HepG2 (cell line): ENCODE data around the gene JDP2. TPM values are rescaled to one million over a fixed set of nuclear protein-coding genes. Genes with fewer than 3 reads are reported as not detected.

Experiments
- CBX2 ChIP-seq, 2 experiments: fragments of 200-600 bp in 1 of 2; sonication (generic); formaldehyde crosslinking in 1 of 2; IDR thresholded peaks; 2 replicates each; pipeline versions ENCODE4 v1.7.0 to v1.8.1; 2018 to 2022; ENCODE audit warnings: low read depth in 2 of 2, low read length in 1 of 2, mild to moderate bottlenecking in 1 of 2, missing genetic modification reagents in 1 of 2
- CBX5 ChIP-seq: sonication (generic); formaldehyde crosslinking; IDR thresholded peaks from 2 replicates; pipeline ENCODE4 v1.4.0; 2020; ENCODE audit warnings: missing genetic modification reagents, borderline replicate concordance
- DNMT3B ChIP-seq: conservative IDR thresholded peaks from 2 replicates; pipeline ENCODE4 v1.6.1; 2016; ENCODE audit warnings: missing biosample characterization, control low read depth
- GABPA ChIP-seq, 2 experiments: IDR thresholded peaks; 2 replicates each; pipeline ENCODE4 v1.6.1; 2011 to 2016; ENCODE audit warnings: low read depth in 2 of 2, low read length in 1 of 2, missing biosample characterization in 1 of 2, missing genetic modification characterization in 1 of 2
- KAT2B ChIP-seq: fragments of 150-350 bp; IDR thresholded peaks from 2 replicates; pipeline ENCODE4 v1.6.1; 2014; ENCODE audit warnings: low read depth, low read length, borderline replicate concordance
- KDM3A ChIP-seq: IDR thresholded peaks from 2 replicates; pipeline ENCODE4 v1.6.1; 2018; ENCODE audit warnings: low read depth, missing compliant biosample characterization
- MED8 ChIP-seq: sonication (generic); formaldehyde crosslinking; IDR thresholded peaks from 2 replicates; pipeline ENCODE4 v1.8.1; 2023; ENCODE audit warnings: mild to moderate bottlenecking, missing genetic modification reagents; ENCODE audit not compliant: insufficient replicate concordance
- MLXIP ChIP-seq: sonication (generic); formaldehyde crosslinking; IDR thresholded peaks from 2 replicates; pipeline ENCODE4 v1.9.0; 2021; ENCODE audit warnings: missing genetic modification reagents, borderline replicate concordance
- NFIC ChIP-seq: IDR thresholded peaks from 2 replicates; pipeline ENCODE4 v1.6.1; 2012; ENCODE audit warnings: mild to moderate bottlenecking, low read length, inconsistent platforms
- RBM22 ChIP-seq: fragments of 200-400 bp; formaldehyde crosslinking; optimal IDR thresholded peaks from 2 replicates; pipeline ENCODE3; 2017; ENCODE audit warnings: mild to moderate bottlenecking, low read length, moderate library complexity
- STAT6 ChIP-seq: sonication (generic); formaldehyde crosslinking; IDR thresholded peaks from 2 replicates; pipeline ENCODE4 v1.4.0; 2020; ENCODE audit warnings: missing genetic modification reagents, mild to moderate bottlenecking, borderline replicate concordance
- TRAFD1 ChIP-seq: sonication (generic); formaldehyde crosslinking; IDR thresholded peaks from 2 replicates; pipeline ENCODE4 v1.5.1; 2020; ENCODE audit warnings: missing genetic modification reagents, mild to moderate bottlenecking, borderline replicate concordance
- ZMAT3 ChIP-seq: sonication (generic); formaldehyde crosslinking; conservative IDR thresholded peaks from 2 replicates; pipeline ENCODE4 v1.7.0; 2021; ENCODE audit warnings: missing genetic modification reagents
- ZNF12 ChIP-seq: sonication (generic); formaldehyde crosslinking; IDR thresholded peaks from 2 replicates; pipeline ENCODE4 v1.5.0; 2020; ENCODE audit warnings: missing genetic modification reagents
- ZNF121 ChIP-seq: sonication (generic); formaldehyde crosslinking; IDR thresholded peaks from 2 replicates; pipeline ENCODE4 v1.5.0; 2020; ENCODE audit warnings: mild to moderate bottlenecking, missing genetic modification reagents
- ZNF230 ChIP-seq: sonication (generic); formaldehyde crosslinking; IDR thresholded peaks from 2 replicates; pipeline ENCODE4 v1.4.0; 2020; ENCODE audit warnings: mild to moderate bottlenecking, missing genetic modification reagents
- ZNF235 ChIP-seq: sonication (generic); formaldehyde crosslinking; IDR thresholded peaks from 2 replicates; pipeline ENCODE4 v1.8.1; 2023; ENCODE audit warnings: mild to moderate bottlenecking, missing genetic modification reagents, borderline replicate concordance
- ZNF879 ChIP-seq: sonication (generic); formaldehyde crosslinking; IDR thresholded peaks from 2 replicates; pipeline ENCODE4 v1.8.1; 2023; ENCODE audit warnings: missing genetic modification reagents
- ZSCAN29 ChIP-seq: sonication (generic); formaldehyde crosslinking; conservative IDR thresholded peaks from 2 replicates; pipeline ENCODE4 v1.4.0; 2020; ENCODE audit warnings: mild to moderate bottlenecking, missing genetic modification reagents
- polyA plus RNA-seq, 8 experiments: library from polyadenylated mRNA; depleted of rRNA in 3 of 8; stranded (reverse) in 7 of 8; unstranded in 1 of 8; fragments of >200 nt; fragmentation: Illumina TruSeq in 4 of 8; extraction: Trizol in 4 of 8; gene quantifications; 2 replicates each; pipeline versions ENCODE4 v1.2.1 to v1.2.3, GENCODE V29; 2011 to 2016; ENCODE audit warnings: low read depth in 4 of 8, missing spikeins in 1 of 8, mixed read lengths in 1 of 8; ENCODE audit not compliant: insufficient read depth in 1 of 8
- total RNA-seq, 5 experiments: library from RNA; depleted of rRNA; stranded (reverse); fragments of >200 nt; fragmentation: Illumina TruSeq; extraction: Trizol; gene quantifications; 2 replicates each; pipeline ENCODE4 v1.2.3, GENCODE V29; 2016; ENCODE audit warnings: low read depth in 1 of 5
- TF ChIP-seq, protein P1 (sequence below): sonication (generic); formaldehyde crosslinking; conservative IDR thresholded peaks from 2 replicates; pipeline ENCODE4 v1.5.0; 2020; ENCODE audit warnings: missing genetic modification reagents

JDP2 gene
- total and polyA plus RNA-seq, 2 of the 13 experiments (the other 11 are each of a cell fraction or from before 2014, with no cell fraction given) = 8.0 to 8.9 TPM

DNA sequence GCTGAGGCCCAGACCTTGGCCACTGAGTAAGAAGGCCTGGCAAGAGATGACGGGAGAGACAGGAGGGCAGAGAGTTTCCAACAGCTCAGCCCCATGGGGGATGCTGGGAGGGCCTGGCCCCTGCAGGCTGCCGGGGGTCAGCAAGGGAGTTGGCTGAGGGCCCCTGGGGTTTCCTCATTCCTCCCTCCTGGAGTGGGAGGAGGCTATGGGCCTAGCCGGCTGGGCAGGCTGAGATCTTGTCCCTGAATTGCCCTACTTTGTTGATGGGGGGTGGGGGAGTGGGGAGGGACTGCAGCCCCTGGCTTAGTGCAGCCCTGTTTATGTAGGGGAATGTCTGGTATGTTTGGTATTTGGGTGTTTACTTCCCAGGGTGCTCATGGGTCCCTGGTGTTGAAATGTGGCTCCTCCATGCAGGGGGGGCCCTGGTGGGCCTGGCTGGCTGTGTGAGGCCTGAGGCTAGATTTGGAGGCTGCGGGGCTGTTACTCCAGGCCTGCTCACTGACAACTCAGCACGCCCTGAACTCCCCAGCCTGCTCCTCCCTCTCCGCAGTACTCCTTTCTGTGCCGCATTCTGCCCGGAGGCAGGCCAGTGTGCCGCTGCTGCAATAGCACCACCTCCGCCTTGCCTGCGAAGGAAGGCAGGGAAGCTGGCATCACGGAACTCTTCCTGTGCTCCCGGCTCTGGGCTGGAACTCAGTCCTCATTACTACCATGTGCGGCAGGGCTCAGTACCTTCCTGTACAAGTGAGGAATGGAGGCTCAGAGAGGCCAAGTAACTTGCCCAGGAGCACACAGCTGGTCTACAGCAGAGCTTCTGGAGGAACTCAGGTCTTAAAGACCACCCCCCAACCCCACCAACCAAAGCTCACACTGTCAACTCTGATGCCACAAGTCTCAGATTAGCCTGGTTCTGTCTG lies 25.3 kb downstream of the JDP2 start (continued):
- TF ChIP-seq, protein P1, sequence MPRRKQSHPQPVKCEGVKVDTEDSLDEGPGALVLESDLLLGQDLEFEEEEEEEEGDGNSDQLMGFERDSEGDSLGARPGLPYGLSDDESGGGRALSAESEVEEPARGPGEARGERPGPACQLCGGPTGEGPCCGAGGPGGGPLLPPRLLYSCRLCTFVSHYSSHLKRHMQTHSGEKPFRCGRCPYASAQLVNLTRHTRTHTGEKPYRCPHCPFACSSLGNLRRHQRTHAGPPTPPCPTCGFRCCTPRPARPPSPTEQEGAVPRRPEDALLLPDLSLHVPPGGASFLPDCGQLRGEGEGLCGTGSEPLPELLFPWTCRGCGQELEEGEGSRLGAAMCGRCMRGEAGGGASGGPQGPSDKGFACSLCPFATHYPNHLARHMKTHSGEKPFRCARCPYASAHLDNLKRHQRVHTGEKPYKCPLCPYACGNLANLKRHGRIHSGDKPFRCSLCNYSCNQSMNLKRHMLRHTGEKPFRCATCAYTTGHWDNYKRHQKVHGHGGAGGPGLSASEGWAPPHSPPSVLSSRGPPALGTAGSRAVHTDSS (CRISPR knock-in tag) = no peak
- TF ChIP-seq STAT6 (CRISPR knock-in tag) = no peak
- TF ChIP-seq MLXIP (CRISPR knock-in tag) = no peak
- TF ChIP-seq MED8 (CRISPR knock-in tag) = no peak
- no peak for TF ChIP-seq NFIC
- no peak for TF ChIP-seq DNMT3B
- TF ChIP-seq ZNF230 = no peak
- no peak for TF ChIP-seq ZNF879 (CRISPR knock-in tag)
- no peak for TF ChIP-seq ZNF235 (CRISPR knock-in tag)
- TF ChIP-seq KAT2B = no peak
- TF ChIP-seq GABPA (IDR thresholded peaks at IDR 0.05; ENCODE audit: low read depth, low read length) = no peak
- TF ChIP-seq GABPA (CRISPR knock-in tag; IDR thresholded peaks at IDR 0.05; ENCODE audit: low read depth) = no peak
- TF ChIP-seq ZNF121 = no peak
- no peak for TF ChIP-seq CBX2 (IDR thresholded peaks at IDR 0.05; ENCODE audit: low read depth, low read length)
- TF ChIP-seq CBX2 (CRISPR knock-in tag; IDR thresholded peaks at IDR 0.05; ENCODE audit: low read depth) = no peak
- TF ChIP-seq CBX5 (CRISPR knock-in tag) = no peak
- no peak for TF ChIP-seq KDM3A (CRISPR knock-in tag)
- TF ChIP-seq ZMAT3 (CRISPR knock-in tag) = no peak
- no peak for TF ChIP-seq ZSCAN29 (CRISPR knock-in tag)
- no peak for TF ChIP-seq RBM22
- TF ChIP-seq ZNF12 (CRISPR knock-in tag) = no peak
- TF ChIP-seq TRAFD1 (CRISPR knock-in tag) = no peak
